PFSK-1 (cell line): ENCODE measurements around the gene TOM1L2.

Experiments used
- FOXP2 ChIP-seq: optimal IDR thresholded peaks from 2 replicates; pipeline ENCODE3; 2011; ENCODE audit warnings: borderline replicate concordance, control low read depth, inconsistent platforms; ENCODE audit not compliant: insufficient read depth; ENCODE audit errors: extremely low read length, extremely low read depth
- POLR2AphosphoS5 ChIP-seq: IDR thresholded peaks from 2 replicates; pipeline ENCODE4 v1.6.1; 2012; ENCODE audit warnings: low read depth, mild to moderate bottlenecking, control low read depth, low read length, moderate library complexity
- SIN3A ChIP-seq: IDR thresholded peaks from 2 replicates; pipeline ENCODE4 v1.6.1; 2012; ENCODE audit warnings: mild to moderate bottlenecking, low read length, moderate library complexity, borderline replicate concordance; ENCODE audit not compliant: insufficient read depth
- TAF1 ChIP-seq: IDR thresholded peaks from 2 replicates; pipeline ENCODE4 v1.6.1; 2012; ENCODE audit warnings: low read length, control low read depth, borderline replicate concordance; ENCODE audit not compliant: insufficient read depth
- TF ChIP-seq, protein P1 (sequence below), 2 experiments: IDR thresholded peaks; 2 replicates each; pipeline versions ENCODE4 v1.6.1 to v1.8.0; 2011 to 2012; ENCODE audit warnings: low read depth in 2 of 2, low read length in 2 of 2, control low read depth in 1 of 2, inconsistent platforms in 1 of 2, mild to moderate bottlenecking in 1 of 2, moderate library complexity in 1 of 2; ENCODE audit not compliant: insufficient read depth in 1 of 2

TOM1L2 gene

DNA sequence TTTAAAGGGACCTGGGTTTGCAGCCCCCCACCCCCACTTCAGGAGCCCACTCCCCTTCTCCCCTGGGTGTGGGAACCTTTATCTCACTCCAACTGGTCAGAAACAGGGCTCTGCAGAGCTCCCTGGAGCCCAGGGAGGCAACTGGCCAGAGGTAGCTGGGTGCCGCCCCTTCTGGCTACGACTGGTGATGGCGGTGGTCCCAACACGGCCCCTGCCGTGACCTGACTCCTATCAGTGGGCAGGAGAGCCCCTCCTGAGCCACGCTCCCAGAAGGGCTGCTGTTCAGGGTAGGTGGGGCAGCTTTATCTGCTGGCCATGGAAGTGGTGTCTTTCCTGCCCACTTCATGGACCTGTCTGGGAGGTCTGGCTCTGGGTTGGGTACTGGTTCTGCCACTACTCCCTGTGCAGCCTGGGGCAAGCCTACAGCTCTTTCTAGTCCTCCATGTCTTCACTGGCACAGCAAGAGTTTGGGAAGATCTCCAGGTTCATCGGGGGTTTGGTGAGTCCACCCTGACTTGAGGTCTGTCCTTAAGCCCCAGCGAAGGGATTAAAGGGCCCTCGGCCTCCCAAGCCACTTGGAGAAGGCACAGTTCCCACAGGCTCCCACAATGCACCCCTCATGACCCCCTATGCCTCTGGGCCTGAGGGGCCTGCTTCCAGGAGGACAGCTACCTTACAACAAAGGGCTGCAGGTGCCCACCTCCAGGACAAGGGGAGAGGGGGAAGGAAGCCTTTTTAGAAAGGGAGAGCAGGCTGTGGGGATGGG lies 129.9 kb downstream of the TOM1L2 start:
- no peak for TF ChIP-seq SIN3A
- TF ChIP-seq FOXP2, result no peak
- TF ChIP-seq, protein P1, sequence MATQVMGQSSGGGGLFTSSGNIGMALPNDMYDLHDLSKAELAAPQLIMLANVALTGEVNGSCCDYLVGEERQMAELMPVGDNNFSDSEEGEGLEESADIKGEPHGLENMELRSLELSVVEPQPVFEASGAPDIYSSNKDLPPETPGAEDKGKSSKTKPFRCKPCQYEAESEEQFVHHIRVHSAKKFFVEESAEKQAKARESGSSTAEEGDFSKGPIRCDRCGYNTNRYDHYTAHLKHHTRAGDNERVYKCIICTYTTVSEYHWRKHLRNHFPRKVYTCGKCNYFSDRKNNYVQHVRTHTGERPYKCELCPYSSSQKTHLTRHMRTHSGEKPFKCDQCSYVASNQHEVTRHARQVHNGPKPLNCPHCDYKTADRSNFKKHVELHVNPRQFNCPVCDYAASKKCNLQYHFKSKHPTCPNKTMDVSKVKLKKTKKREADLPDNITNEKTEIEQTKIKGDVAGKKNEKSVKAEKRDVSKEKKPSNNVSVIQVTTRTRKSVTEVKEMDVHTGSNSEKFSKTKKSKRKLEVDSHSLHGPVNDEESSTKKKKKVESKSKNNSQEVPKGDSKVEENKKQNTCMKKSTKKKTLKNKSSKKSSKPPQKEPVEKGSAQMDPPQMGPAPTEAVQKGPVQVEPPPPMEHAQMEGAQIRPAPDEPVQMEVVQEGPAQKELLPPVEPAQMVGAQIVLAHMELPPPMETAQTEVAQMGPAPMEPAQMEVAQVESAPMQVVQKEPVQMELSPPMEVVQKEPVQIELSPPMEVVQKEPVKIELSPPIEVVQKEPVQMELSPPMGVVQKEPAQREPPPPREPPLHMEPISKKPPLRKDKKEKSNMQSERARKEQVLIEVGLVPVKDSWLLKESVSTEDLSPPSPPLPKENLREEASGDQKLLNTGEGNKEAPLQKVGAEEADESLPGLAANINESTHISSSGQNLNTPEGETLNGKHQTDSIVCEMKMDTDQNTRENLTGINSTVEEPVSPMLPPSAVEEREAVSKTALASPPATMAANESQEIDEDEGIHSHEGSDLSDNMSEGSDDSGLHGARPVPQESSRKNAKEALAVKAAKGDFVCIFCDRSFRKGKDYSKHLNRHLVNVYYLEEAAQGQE (IDR thresholded peaks at IDR 0.05; ENCODE audit: insufficient read depth in 1 of 2, low read depth in 2 of 2, low read length in 2 of 2), result no peak
- TF ChIP-seq POLR2AphosphoS5, result no peak
- no peak for TF ChIP-seq TAF1

DNA sequence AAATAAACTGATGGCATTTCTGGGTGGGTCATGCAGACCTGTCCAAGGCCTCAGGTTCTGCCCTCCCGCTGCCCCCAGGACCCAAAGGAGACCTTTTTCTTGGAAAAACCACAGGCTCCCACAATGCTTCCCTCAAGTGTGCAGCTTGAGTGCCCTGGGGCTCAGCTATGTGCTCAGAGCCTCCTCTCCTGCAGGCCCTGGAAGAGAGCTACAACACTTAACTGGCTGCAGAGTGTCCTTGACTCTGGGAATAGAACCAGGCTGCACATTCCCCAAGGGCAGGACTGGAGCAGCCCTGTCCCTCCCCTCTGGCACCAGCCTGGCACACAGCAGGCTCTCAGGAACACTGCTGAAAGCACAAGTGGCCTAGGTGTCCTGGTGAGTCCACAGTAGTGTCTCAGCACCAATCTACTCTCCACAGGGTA lies 130.6 kb downstream of the TOM1L2 start:
- TF ChIP-seq, protein P1 (IDR thresholded peaks at IDR 0.05; ENCODE audit: insufficient read depth in 1 of 2, low read depth in 2 of 2, low read length in 2 of 2), result no peak
- no peak for TF ChIP-seq SIN3A
- no peak for TF ChIP-seq FOXP2
- TF ChIP-seq POLR2AphosphoS5, result no peak
- TF ChIP-seq TAF1, result no peak

DNA sequence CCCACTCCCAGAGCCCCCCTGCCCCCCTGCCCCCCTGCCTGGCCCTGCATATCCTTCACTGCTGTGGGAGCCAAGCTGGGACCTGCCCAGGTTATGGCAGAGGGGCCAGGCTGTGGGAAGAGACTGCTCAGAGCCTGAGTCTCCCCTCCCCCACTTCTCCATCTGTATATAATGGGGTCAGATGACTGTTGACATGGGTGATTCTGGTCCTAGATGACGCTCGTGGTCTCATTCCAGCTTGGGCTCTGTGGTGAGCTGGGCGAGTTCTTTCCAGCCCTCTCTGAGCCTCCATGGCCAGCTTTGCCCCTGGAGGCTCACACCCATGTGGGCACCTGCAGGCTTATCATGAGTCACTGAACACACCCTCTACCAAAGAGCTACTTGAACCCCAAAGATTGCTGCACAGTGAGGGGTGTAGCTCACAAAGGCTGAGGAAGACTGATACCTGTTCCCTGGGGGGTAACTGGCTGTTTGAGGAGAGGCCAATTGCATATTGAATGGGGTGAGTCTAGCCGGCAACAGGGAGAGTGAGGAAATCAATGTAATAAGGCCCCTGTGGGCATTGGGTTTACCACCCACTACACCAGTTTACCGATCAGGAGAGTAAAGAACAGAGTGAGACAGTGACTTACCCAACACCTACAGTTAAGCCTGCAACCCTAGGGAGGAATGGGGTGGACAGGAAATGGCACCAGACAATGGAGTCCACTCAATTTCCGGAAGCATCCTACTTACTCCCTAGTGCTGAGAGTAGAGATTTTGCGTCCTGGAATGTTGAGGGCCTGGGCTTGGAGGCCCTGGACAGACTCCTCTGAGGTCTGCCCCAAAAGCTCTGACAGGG lies 131.2 kb downstream of the TOM1L2 start:
- no peak for TF ChIP-seq POLR2AphosphoS5
- no peak for TF ChIP-seq FOXP2
- TF ChIP-seq, protein P1 (IDR thresholded peaks at IDR 0.05; ENCODE audit: insufficient read depth in 1 of 2, low read depth in 2 of 2, low read length in 2 of 2), result no peak
- TF ChIP-seq SIN3A, result no peak
- TF ChIP-seq TAF1, result no peak

DNA sequence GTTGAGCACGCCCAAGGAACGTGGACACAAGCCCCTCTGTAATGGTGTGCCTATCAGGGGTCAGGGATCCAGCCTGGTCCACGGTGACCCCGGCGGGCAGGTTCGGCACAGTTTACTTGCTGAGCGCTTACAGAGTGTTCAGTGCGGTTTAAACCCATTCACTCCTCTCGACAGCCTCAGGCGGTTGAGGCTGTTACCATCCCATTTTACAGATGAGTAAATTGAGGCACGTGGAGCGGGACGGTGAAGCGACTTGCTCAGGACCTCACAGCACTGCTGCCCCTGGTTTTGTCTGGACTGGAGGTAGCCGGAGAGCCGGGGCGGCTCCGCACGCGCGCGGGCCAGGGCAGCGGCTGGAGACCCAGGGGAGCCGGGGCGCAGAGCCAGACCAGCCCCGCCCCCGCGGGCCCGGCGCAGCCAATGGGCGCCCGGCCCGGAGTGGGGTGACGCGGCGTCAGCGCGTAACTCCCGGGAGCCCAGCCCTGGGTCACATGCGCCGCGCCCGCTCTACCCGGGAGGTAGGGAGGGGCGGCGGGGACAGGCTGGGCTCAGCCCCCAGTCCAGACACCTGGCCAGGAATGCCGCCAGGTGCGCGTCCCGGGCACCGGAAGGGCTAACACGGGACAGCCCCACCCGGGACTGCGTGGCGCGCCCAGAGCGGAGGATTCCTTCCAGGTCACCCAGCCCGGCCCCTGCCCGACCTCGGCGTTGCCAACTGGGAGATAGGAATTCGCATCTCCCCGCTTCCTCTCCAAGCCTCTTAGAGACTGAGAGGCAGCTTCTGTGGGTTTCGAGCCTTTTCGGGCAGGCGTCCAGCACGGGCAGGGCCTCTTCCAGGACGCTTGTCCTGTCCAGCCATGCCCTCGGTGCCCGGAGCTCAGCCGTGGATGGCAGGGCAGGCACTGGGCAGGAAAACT lies 132.2 kb downstream of the TOM1L2 start:
- TF ChIP-seq, protein P1 (IDR thresholded peaks at IDR 0.05; ENCODE audit: insufficient read depth in 1 of 2, low read depth in 2 of 2, low read length in 2 of 2), result no peak
- TF ChIP-seq SIN3A (no peak), FOXP2 (no peak), TAF1 (no peak), POLR2AphosphoS5 (no peak)
